Activated CD8-positive, alpha-beta T cell treated with anti-CD3 and anti-CD28 coated beads, Interleukin-2, amount 10 ng/mL, durations not matched to agents 7 days and 5 days (primary cell): ENCODE measurements around the gene ZNF664. TPM values are rescaled to one million over a fixed set of nuclear protein-coding genes. Genes with fewer than 3 reads are reported as not detected.

ENCODE experiments used
- ATAC-seq: fragments of 150-1000 bp; cut with Tn5 transposase; one replicate; pipeline ENCODE4 v1.10.0; 2021; ENCODE audit warnings: moderate library complexity
- CTCF ChIA-PET: fragments of 350-600 bp; sonication (Branson Sonifier 250); formaldehyde crosslinking; loops from one replicate; lab custom pipeline; 2021; ENCODE audit warnings: antibody characterized with exemption; lab: Charles Lee
- POLR2A ChIA-PET: fragments of 350-600 bp; sonication (Branson Sonifier 250); formaldehyde crosslinking; loops from one replicate; lab custom pipeline; 2021; ENCODE audit warnings: antibody characterized with exemption; lab: Charles Lee
- DNase-seq: peaks from one replicate; pipeline ENCODE4 v3.0.0-alpha.2; 2020
- H3K27ac Mint-ChIP-seq: one replicate; pipeline ENCODE4 v1.8.0; 2021; ENCODE audit warnings: mild to moderate bottlenecking, mixed read lengths
- H3K27me3 Mint-ChIP-seq: one replicate; pipeline ENCODE4 v1.8.0; 2021; ENCODE audit warnings: low read depth, mixed read lengths
- H3K36me3 Mint-ChIP-seq: one replicate; pipeline ENCODE4 v1.8.0; 2021; ENCODE audit warnings: low read depth, mixed read lengths
- H3K4me1 Mint-ChIP-seq: one replicate; pipeline ENCODE4 v1.8.0; 2021; ENCODE audit warnings: low read depth, mixed read lengths
- H3K4me3 Mint-ChIP-seq: one replicate; pipeline ENCODE4 v1.8.0; 2021; ENCODE audit warnings: mild to moderate bottlenecking, mixed read lengths
- H3K9me3 Mint-ChIP-seq: one replicate; pipeline ENCODE4 v1.8.0; 2022; ENCODE audit warnings: mixed read lengths; ENCODE audit not compliant: insufficient read depth
- total RNA-seq, 2 experiments: library from RNA; stranded (reverse); gene quantifications; one replicate each; pipeline ENCODE4 v1.2.3, GENCODE V29; 2021

The ZNF664 gene
- total RNA-seq, 2 experiments from 2014 or later, result 39.8 to 41.4 TPM

- peaks cover 4% of the 10 kb centered on the region for H3K27me3 Mint-ChIP-seq
- peaks cover 8% of the 10 kb centered on the region for H3K36me3 Mint-ChIP-seq
- CTCF ChIA-PET, result no interaction called here
- peak overlapping the region; percentile 36 for H3K27ac Mint-ChIP-seq
- ATAC-seq (no peak), DNase-seq (no peak)
- H3K9me3 Mint-ChIP-seq, result no peaks in the 10 kb centered on the region
- H3K4me1 Mint-ChIP-seq, result peaks cover 60% of the 10 kb centered on the region
- H3K4me3 Mint-ChIP-seq, result no peak overlapping the region
- POLR2A ChIA-PET, result no interaction called here
Measured at GRCh38 chr12:123935956-123936355, 37.1 kb upstream of the ZNF664 start.

DNA sequence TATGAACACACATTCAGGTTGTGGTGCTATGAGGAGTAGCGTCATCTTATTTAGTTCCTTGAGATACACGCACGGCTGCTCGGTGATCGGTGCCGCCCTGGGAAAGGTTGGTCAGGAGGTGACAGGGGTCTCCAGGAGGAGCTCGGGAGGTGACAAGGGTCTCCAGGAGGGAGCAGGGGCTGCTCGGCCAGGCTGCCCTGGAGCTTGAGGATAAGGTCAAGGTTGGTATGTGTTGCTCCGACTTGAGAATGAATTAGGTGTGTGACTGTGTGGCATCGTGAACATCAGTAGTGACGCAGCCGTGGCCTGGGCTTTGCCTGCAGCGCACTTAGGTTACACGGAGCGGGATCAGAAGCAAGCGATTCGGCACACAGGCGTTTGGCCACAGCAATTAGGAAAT is 36.5 kb upstream of the ZNF664 start:
- Mint-ChIP-seq H3K27ac (peak overlapping the region; percentile 65), H3K36me3 (peaks cover 11% of the 10 kb centered on the region), H3K9me3 (no peaks in the 10 kb centered on the region), H3K4me1 (peaks cover 59% of the 10 kb centered on the region), H3K4me3 (peak overlapping the region; percentile 22), H3K27me3 (peaks cover 4% of the 10 kb centered on the region)
- POLR2A ChIA-PET, result no interaction called here
- ATAC-seq (no peak), DNase-seq (no peak)
- CTCF ChIA-PET, result no interaction called here

GRCh38 chr12:123936956-123937706 is 35.9 kb upstream of the ZNF664 start:
- POLR2A ChIA-PET, result no interaction called here
- CTCF ChIA-PET, result interaction anchor here (2.7 kb wide), 1 partner anchor 32 kb away, joined by 9 read pairs; no protein-coding TSS in a partner anchor
- H3K9me3 Mint-ChIP-seq, result no peaks in the 10 kb centered on the region
- H3K4me3 Mint-ChIP-seq, result peak overlapping the region; percentile 66
- peaks cover 2% of the 10 kb centered on the region for H3K27me3 Mint-ChIP-seq
- peaks cover 53% of the 10 kb centered on the region for H3K4me1 Mint-ChIP-seq
- H3K36me3 Mint-ChIP-seq, result peaks cover 15% of the 10 kb centered on the region
- ATAC-seq (no peak), DNase-seq (no peak)
- H3K27ac Mint-ChIP-seq, result peak overlapping the region; percentile 84

- H3K4me3 Mint-ChIP-seq, result peak overlapping the region; percentile 66
- peaks cover 19% of the 10 kb centered on the region for H3K36me3 Mint-ChIP-seq
- peaks cover 47% of the 10 kb centered on the region for H3K4me1 Mint-ChIP-seq
- ATAC-seq, result peak; percentile 89
- POLR2A ChIA-PET, result no interaction called here
- H3K9me3 Mint-ChIP-seq, result no peaks in the 10 kb centered on the region
- H3K27me3 Mint-ChIP-seq, result no peaks in the 10 kb centered on the region
- DNase-seq, result peak; percentile 76
- CTCF ChIA-PET, result interaction anchor here (0.8 to 2.7 kb wide), 8 partner anchors 16 to 94 kb away, joined by 3 to 9 read pairs (median 4); no protein-coding TSS in a partner anchor
- H3K27ac Mint-ChIP-seq, result peak overlapping the region; percentile 84
Measured at GRCh38 chr12:123937707-123938591, 35.1 kb upstream of the ZNF664 start.

DNA sequence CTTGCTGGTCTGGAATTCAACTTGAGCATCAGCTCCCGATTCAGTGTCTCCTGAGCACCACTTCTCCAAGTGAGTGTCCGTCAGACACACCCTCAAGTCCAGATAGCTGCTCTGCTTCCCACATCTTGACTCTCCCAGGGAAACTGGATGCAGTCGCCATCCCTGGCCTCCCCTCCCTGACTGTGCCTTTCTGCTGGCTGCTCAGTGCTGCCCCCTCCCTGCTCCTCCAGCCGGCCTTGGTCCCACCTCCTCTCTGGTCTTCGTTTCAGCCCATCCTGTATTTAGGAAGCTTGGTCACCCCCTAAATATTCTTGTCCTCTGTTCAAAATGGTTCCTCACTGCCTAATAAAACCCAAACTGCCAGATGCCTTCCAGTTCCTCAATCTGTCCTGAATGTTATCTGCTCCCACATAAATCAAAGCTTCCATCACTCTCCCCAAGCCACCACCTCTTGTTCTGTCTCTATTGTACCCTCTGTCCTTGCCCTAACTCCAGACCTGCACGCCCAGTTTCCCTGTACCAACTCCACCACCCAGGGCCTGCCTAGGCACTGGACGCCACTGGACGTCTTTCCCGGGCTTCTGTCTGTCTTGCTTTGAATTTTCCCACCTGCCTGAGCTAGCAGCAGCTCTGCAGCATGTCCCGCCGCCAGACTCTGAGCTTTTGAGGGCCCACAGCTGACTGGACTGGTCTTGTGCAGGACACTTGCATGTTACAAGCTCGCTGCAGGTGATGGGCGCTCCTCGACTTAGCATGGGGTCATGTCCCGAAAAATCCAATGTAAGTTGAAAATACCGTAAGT is 34.1 kb upstream of the ZNF664 start:
- Mint-ChIP-seq H3K4me3 (peak overlapping the region; percentile 16), H3K27ac (peak overlapping the region; percentile 84), H3K27me3 (no peaks in the 10 kb centered on the region), H3K9me3 (no peaks in the 10 kb centered on the region), H3K4me1 (peaks cover 38% of the 10 kb centered on the region), H3K36me3 (peaks cover 19% of the 10 kb centered on the region)
- ATAC-seq, result no peak
- DNase-seq, result no peak
- ChIA-PET CTCF (interaction anchor here (0.8 to 2.7 kb wide), 9 partner anchors 16 to 93 kb away, joined by 3 to 9 read pairs (median 3); no protein-coding TSS in a partner anchor), POLR2A (no interaction called here)

DNA sequence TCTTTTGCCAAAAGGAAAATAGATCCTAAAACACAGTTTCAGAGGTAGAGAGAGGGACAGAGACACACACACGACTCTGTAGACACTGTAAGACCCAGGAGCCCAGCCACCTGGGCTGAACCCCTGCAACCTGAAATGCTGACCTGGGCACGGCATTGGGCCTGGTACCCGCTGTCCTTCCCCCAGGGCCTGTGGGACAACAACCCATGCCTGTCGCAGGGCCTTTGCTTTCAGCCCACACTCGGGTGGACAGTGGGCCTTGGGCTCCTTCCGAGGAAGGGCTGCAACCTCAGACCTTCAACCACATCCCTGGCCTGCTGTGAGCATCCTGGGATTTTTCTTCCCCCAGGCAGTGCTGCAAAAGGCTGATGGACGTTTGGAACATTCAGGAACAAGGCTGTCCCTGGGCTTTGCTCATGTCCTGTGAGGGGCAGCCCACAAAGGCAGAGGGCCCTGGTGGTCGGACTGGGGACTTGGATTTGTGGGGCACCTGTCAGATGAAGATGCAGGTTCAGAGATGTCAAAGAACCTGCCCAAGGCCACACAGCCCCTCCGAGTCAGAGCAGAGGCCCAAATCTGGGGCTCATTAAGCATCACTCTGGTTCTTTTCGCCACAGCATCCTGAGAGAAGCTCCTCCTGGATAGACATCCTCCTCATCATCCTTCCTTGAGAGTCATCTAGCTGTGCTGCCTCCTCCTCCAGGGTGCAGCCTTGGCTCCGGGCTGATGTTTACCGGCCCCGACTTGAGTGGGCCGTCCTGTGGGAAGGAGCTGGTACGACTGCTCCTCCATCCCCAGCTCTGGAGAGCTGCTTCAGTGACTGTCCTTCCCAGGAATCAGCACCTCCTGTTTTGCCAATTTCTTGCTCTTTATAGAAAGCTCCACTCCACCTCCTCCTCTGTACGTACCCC is 33.0 kb upstream of the ZNF664 start:
- peaks cover 19% of the 10 kb centered on the region for H3K36me3 Mint-ChIP-seq
- peaks cover 28% of the 10 kb centered on the region for H3K4me1 Mint-ChIP-seq
- H3K4me3 Mint-ChIP-seq, result no peak overlapping the region
- ATAC-seq (no peak), DNase-seq (no peak)
- H3K9me3 Mint-ChIP-seq, result no peaks in the 10 kb centered on the region
- H3K27ac Mint-ChIP-seq, result peak overlapping the region; percentile 19
- no peaks in the 10 kb centered on the region for H3K27me3 Mint-ChIP-seq
- POLR2A ChIA-PET, result no interaction called here
- CTCF ChIA-PET, result interaction anchor here (1.2 to 2.7 kb wide), 5 partner anchors 21 to 47 kb away, joined by 3 to 9 read pairs (median 5); no protein-coding TSS in a partner anchor

- DNase-seq (no peak), ATAC-seq (no peak)
- Mint-ChIP-seq H3K36me3 (peaks cover 19% of the 10 kb centered on the region), H3K4me1 (peaks cover 26% of the 10 kb centered on the region), H3K9me3 (no peaks in the 10 kb centered on the region), H3K27ac (peak overlapping the region; percentile 19), H3K4me3 (no peak overlapping the region), H3K27me3 (no peaks in the 10 kb centered on the region)
- ChIA-PET CTCF (no interaction called here), POLR2A (no interaction called here)
Measured at GRCh38 chr12:123940627-123940966, 32.4 kb upstream of the ZNF664 start.

GRCh38 chr12:123941000-123941399 is 32.0 kb upstream of the ZNF664 start:
- Mint-ChIP-seq H3K36me3 (peaks cover 19% of the 10 kb centered on the region), H3K4me3 (no peak overlapping the region), H3K9me3 (no peaks in the 10 kb centered on the region), H3K4me1 (peaks cover 26% of the 10 kb centered on the region), H3K27me3 (no peaks in the 10 kb centered on the region), H3K27ac (no peak overlapping the region)
- CTCF ChIA-PET, result no interaction called here
- ATAC-seq (no peak), DNase-seq (no peak)
- POLR2A ChIA-PET, result no interaction called here

GRCh38 chr12:123941624-123942237 is 31.3 kb upstream of the ZNF664 start:
- DNase-seq, result no peak
- ChIA-PET POLR2A (interaction anchor here (1.1 kb wide), 1 partner anchor 8 kb away, joined by 3 read pairs; no protein-coding TSS in a partner anchor), CTCF (no interaction called here)
- H3K36me3 Mint-ChIP-seq, result peaks cover 16% of the 10 kb centered on the region
- H3K4me3 Mint-ChIP-seq, result no peak overlapping the region
- no peak overlapping the region for H3K27ac Mint-ChIP-seq
- no peaks in the 10 kb centered on the region for H3K9me3 Mint-ChIP-seq
- H3K4me1 Mint-ChIP-seq, result peaks cover 21% of the 10 kb centered on the region
- ATAC-seq, result no peak
- no peaks in the 10 kb centered on the region for H3K27me3 Mint-ChIP-seq

DNA sequence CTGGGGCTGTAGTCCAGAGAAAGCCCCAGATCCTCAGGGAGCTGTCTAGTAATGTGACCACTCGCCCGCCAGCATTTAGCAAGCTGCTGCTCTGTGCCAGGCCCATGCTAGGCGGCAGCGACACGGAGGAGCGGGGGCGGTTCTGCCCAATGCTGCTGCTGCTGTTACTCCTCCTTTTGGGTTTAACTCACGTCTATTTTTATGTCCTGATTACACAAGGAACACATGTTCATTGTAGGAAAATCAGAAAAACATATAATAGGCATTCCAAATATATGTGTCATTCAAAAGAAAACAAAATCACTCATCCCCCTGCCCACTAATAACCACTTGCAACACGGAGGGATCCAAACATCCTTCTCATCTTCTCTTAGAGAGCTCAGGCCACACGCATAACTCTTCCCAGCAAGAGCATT is 30.8 kb upstream of the ZNF664 start:
- Mint-ChIP-seq H3K27ac (no peak overlapping the region), H3K27me3 (no peaks in the 10 kb centered on the region), H3K4me1 (peaks cover 21% of the 10 kb centered on the region), H3K36me3 (peaks cover 16% of the 10 kb centered on the region), H3K9me3 (no peaks in the 10 kb centered on the region), H3K4me3 (no peak overlapping the region)
- ATAC-seq (no peak), DNase-seq (no peak)
- ChIA-PET CTCF (interaction anchor here (1.3 kb wide), 1 partner anchor 10 kb away, joined by 3 read pairs; no protein-coding TSS in a partner anchor), POLR2A (interaction anchor here (1.1 kb wide), 1 partner anchor 8 kb away, joined by 3 read pairs; no protein-coding TSS in a partner anchor)
